TTC549 (cell line): ENCODE data around the gene ADGRA3.

Experiments
- FAIRE-seq: peaks from 2 replicates; lab custom pipeline; 2012; peaks lifted over from hg19 to GRCh38; lab: Jason Lieb, UNC

Gene ADGRA3

DNA sequence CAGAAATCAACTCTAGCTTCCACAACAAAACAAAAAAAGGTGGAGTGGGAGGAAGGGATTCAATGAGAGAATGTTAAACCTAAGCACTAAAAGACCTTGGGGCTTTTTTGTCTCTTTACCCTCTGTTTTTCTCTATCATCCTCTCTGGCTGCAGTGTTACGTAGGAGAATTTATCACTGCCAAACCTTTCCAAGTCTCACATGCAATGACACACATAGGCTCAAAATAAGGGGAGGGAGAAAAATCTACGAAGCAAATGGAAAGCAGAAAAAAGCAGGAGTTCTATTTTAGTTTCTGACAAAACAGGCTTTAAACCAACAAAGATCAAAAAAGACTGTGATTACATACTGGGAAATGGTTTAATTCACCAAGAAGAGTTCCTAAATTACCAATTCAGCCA, 152.1 kb downstream of the ADGRA3 start:
- no peak for FAIRE-seq

DNA sequence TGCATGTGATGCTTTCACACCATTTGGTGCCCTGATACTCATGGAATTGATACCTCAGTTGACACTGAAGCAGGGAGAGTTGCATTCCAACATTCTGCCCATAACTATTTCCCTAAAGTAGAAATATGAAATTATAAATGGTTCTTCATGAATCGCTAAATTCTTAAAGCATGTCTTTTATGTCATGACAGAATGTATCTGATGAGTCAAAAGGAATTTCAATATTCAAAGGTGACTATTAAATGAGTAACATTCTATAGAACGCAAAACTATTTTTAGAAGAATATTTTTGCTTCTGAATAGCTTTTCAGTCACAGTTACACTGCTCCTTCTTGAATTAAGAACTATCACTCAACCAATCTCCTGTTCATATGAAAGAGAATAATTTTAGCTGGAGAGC, 152.8 kb downstream of the ADGRA3 start:
- FAIRE-seq: no peak

DNA sequence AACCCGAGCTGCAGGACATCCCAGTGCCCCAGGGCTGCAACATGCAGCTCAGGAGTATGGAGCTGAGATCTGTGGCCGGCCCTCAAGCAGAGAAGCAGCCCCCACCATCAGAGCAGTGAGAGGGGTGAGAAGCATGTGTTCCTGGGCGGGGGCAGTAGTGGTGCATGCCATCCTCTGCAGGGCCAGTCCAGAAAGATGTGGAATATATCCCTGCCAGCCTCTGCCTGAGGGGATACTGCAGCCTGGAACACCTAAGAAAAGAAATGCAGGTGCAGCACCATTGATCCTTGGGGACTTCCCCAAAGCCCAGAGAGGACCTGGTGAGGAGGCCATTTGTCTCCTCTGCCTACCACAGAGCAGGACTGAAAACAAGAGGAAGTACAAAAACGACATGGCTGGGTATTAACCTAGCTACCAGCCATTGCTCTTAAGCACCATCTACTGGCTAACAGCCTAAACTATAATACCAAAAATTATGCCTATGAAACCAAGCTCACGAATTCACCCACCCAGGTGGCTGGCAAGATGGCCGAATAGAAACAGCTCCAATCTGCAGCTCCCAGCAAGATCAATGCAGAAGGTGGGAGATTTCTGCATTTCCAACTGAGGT, 158.8 kb downstream of the ADGRA3 start:
- no peak for FAIRE-seq

DNA sequence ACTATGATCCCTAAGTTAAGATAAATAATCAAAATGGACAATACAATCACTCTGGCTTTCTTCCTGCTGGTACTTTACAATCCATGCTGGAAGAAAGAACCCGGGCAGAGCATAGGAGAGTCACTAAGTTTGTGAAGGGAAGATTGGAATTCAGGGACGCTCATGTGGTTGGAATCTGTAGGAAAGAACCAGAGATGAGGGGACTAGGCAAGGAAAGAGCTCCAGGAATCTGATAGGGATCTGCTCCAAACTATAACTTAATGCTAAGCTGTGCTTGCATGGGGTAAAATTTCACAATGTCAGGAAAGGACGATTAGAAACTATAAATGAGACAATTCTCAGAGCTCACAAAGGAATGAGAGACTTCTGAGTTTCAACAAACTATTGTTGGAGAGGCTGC, 167.5 kb downstream of the ADGRA3 start:
- no peak for FAIRE-seq

DNA sequence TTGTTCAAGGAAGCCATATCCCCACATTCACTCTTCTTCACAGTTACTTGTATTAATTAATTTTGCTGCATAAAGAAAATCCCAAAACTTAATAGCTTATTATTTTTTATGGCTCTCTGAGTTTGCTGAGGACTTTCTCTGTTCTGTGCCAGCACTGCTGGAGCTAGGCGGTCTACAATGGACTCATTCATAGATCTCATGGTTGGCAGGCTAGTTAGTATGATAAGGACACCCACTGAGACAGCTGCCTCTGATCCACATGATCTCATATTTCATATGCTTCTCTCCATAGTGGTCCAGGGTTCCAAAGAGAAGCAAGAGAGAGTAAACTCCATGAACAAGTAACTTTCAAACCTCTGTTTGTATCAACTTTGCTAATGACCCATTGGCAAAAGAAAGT, 170.2 kb downstream of the ADGRA3 start:
- no peak for FAIRE-seq

DNA sequence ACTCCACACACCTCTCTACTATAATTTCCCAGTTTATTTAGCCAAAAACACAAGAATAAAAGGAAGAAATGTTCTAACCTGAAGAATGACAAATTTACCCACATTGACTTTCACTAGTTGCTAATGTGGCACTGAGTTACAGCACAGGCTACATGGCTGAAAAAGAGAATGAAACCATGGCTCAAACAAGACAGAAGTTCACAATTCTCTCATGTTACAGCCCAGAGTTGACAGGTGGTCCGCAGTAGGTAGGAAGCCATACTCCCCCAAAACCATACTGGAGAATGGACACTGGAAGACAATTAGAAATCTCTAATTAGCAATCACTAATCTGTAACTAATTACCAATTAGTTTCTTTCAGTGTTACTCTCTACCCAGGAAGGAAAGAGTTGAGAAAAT, 170.8 kb downstream of the ADGRA3 start:
- no peak for FAIRE-seq

DNA sequence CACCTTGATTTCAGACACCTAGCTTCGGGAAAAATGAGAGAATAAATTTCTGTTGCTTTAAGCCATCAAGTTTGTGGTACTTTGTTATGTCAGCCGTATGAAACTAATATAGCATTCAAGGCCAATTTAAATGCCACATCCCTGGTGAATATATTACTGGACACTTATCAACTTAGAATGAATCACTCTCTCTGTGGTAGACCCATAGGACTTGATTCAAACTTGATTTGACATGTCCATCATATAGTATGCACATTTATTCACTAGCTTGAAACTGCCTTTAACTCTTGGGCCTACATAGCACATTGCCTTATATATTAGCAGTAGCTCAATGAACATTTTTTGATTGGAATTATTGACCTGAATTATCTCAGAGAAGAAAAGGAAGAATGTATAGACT, 172.3 kb downstream of the ADGRA3 start:
- FAIRE-seq: no peak

DNA sequence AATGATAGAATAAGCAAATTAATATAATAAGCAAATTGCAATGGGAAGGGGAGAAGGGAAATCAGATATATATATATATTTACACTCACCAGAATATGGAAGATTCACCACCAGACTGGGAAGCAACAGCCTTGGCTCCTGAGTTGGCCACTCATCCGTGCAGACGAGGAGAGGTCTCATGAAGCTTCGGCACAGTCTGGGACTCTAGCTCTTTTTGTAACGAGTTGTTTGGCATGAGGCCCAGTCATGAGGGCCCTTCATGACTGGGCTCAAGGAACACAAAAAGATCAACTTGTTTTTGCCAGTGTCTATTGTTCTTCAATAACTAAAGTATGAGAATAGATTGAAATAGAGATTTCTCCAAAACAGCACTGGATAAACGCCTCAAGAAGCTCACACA, 176.4 kb downstream of the ADGRA3 start:
- no peak for FAIRE-seq

DNA sequence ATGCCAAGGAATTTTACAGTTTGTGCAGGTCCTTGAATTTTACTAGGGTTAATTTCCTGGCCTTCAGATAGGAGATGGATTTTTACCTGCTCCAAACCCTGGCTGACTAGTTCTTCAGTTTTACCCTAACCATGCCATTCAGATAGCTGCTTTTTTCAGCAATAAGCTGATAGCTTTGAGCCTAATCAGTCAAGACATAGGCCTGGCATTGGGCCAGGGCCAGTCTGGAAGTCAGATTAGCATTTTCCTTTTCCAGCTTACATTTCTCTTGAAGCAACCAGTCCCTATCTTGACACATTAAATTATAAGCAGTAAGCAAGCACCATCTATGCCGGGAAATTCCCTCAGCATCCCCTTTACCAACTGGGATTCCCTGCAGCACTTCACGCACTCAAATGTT, 177.1 kb downstream of the ADGRA3 start:
- FAIRE-seq: no peak
